Colonic mucosa (tissue), 4 donors: ENCODE measurements around the gene CYTIP. TPM values are rescaled to one million over a fixed set of nuclear protein-coding genes. Genes with fewer than 3 reads are reported as not detected.

ENCODE experiments used
- DNase-seq: peaks from one replicate; pipeline ENCODE4 v3.0.0-alpha.2; 2020
- H3K27ac ChIP-seq: fragments of 200-600 bp; one replicate; pipeline ENCODE4 v1.8.0; 2021
- H3K27me3 ChIP-seq: fragments of 200-600 bp; one replicate; pipeline ENCODE4 v1.8.0; 2021
- H3K36me3 ChIP-seq: fragments of 200-600 bp; one replicate; pipeline ENCODE4 v1.8.0; 2021
- H3K4me1 ChIP-seq: fragments of 200-600 bp; one replicate; pipeline ENCODE4 v1.8.0; 2021; ENCODE audit warnings: mild to moderate bottlenecking
- H3K4me3 ChIP-seq: fragments of 200-600 bp; one replicate; pipeline ENCODE4 v1.8.0; 2021
- H3K9ac ChIP-seq, 2 donors: one replicate each; pipeline ENCODE4 v1.7.0; 2013; ENCODE audit warnings: control low read depth in 2 of 2, low read depth in 2 of 2, low read length in 2 of 2
- H3K9me3 ChIP-seq: fragments of 200-600 bp; one replicate; pipeline ENCODE4 v1.8.0; 2021
- CTCF ChIP-seq: fragments of 200-600 bp; IDR thresholded peaks from one replicate; pipeline ENCODE4 v1.8.0; 2022; ENCODE audit warnings: antibody characterized with exemption, mild to moderate bottlenecking
- intact Hi-C: fragments of 100-400 bp; cut with DNase I; formaldehyde crosslinking; loops from one replicate; pipeline ENCODE4 v1.14.1; 2022
- total RNA-seq, 2 donors: library from RNA; stranded (reverse); fragmentation: NEBNext Ultra II Directional in 1 of 2; extraction: Animal tissue kit (Norgen Biotek cat#: 25700) in 1 of 2; gene quantifications; one replicate each; pipeline ENCODE4 v1.2.1, GENCODE V29; 2021
- donor health status: healthy.
- donor health status: DM: no; HTN: no; CAD: no.
- donor health status: DM: no; HTN: no; CAD: no.

The CYTIP gene
- total RNA-seq, 2 donors from 2014 or later, result 5.9 to 8.0 TPM

DNA sequence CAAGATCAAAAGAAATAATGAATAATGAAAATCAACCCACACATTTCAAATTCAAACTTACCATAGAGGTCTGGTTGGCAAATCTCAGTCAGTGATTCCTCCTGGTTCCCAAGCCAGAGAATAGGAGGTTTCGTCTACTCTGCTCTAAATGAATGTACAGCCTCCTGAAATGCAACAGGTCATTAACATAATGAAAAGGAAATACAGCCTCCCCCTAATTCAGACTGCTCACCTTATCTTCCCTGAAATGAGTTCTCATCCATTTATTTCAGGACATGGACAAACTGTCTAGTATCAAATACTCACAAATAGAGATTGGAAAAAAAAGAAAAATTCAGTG lies 43.4 kb upstream of the CYTIP start:
- intact Hi-C loops, result no loop called here
- no peak overlapping the region for H3K27ac ChIP-seq
- TF ChIP-seq CTCF, result no peak

DNA sequence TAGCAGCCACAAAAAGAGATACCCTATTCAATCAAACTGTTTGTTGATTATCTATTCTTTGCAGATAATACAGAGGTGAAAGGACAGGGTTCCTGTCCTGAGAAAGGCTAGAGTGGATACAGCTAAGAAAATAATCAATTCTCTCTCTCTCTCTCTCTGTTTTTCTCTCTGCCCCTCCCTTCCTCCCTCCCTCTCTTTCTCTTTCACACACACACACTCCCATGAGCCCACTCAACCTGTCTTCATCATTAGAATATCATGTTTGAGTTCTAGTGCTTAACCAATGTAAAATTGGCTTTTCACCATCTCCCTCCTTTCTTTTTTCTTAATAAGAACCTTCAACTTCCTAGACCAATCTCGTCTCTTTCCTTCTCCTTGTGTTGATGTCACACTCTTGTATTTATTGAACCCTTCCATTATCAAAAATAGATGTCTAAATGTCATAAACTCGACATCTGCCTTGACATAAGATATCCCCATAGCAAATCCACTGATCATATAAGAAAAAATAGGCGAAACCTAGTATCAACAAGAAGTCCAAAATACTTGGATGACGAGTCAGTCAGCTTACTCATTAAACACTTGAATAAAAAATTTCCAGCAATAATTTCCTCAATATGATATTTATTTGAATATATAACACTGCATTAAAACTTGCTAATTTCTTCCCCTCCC lies 42.8 kb upstream of the CYTIP start:
- no peak overlapping the region for H3K27ac ChIP-seq
- no peak for DNase-seq
- H3K4me1 ChIP-seq, result no peaks in the 10 kb centered on the region
- no peak overlapping the region for H3K9ac ChIP-seq
- TF ChIP-seq CTCF, result no peak
- H3K4me3 ChIP-seq, result no peak overlapping the region
- no peaks in the 10 kb centered on the region for H3K36me3 ChIP-seq
- no peaks in the 10 kb centered on the region for H3K27me3 ChIP-seq
- H3K9me3 ChIP-seq, result no peaks in the 10 kb centered on the region
- intact Hi-C loops, result no loop called here

More for the DNA sequence above, 43.4 kb upstream of the CYTIP start:
- Histone ChIP-seq H3K4me1 (no peaks in the 10 kb centered on the region), H3K9me3 (no peaks in the 10 kb centered on the region), H3K27me3 (no peaks in the 10 kb centered on the region), H3K4me3 (no peak overlapping the region), H3K9ac (no peak overlapping the region), H3K36me3 (no peaks in the 10 kb centered on the region)
- no peak for DNase-seq

- peak; percentile 25 for DNase-seq
- Histone ChIP-seq H3K9me3 (no peaks in the 10 kb centered on the region), H3K27ac (no peak overlapping the region), H3K36me3 (no peaks in the 10 kb centered on the region), H3K9ac (no peak overlapping the region), H3K4me1 (no peaks in the 10 kb centered on the region), H3K27me3 (no peaks in the 10 kb centered on the region), H3K4me3 (no peak overlapping the region)
- intact Hi-C loops, result no loop called here
- no peak for TF ChIP-seq CTCF
Observed at GRCh38 chr2:157480182-157480961, 36.5 kb upstream of the CYTIP start.

GRCh38 chr2:157479081-157480027 lies 35.5 kb upstream of the CYTIP start:
- Histone ChIP-seq H3K36me3 (no peaks in the 10 kb centered on the region), H3K4me1 (no peaks in the 10 kb centered on the region), H3K9ac (no peak overlapping the region), H3K4me3 (no peak overlapping the region), H3K9me3 (no peaks in the 10 kb centered on the region), H3K27me3 (no peaks in the 10 kb centered on the region), H3K27ac (no peak overlapping the region)
- no peak for TF ChIP-seq CTCF
- intact Hi-C loops, result no loop called here
- no peak for DNase-seq

DNA sequence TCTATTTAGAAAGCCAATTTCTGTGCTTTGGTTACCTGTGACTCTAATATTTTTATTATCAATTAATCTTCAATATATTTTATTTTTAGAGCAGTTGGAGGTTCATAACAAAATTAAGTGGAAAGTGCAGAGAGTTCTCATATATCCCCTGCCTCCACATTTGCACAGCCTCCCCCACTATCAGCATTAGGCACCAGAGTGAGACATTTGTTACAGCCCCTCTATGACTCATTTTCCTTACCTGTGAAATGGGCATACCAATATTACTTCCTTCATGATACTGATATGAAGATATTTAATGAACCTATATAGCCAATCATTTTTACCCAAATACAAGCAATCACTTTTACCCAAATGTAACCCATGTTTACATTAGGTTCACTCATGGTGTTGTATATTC lies 34.0 kb upstream of the CYTIP start:
- H3K4me3 ChIP-seq, result no peak overlapping the region
- no peaks in the 10 kb centered on the region for H3K9me3 ChIP-seq
- intact Hi-C loops, result no loop called here
- H3K27me3 ChIP-seq, result no peaks in the 10 kb centered on the region
- no peak for TF ChIP-seq CTCF
- no peak overlapping the region for H3K9ac ChIP-seq
- DNase-seq, result no peak
- H3K4me1 ChIP-seq, result no peaks in the 10 kb centered on the region
- no peaks in the 10 kb centered on the region for H3K36me3 ChIP-seq
- H3K27ac ChIP-seq, result no peak overlapping the region
